ENCODE results near the gene CDK5RAP2. TPM values are rescaled to one million over a fixed set of nuclear protein-coding genes. Genes with fewer than 3 reads are reported as not detected.

The CDK5RAP2 gene
- total and polyA plus RNA-seq, 8 donors, result 24.7 to 438 (median 31.3) TPM

DNA sequence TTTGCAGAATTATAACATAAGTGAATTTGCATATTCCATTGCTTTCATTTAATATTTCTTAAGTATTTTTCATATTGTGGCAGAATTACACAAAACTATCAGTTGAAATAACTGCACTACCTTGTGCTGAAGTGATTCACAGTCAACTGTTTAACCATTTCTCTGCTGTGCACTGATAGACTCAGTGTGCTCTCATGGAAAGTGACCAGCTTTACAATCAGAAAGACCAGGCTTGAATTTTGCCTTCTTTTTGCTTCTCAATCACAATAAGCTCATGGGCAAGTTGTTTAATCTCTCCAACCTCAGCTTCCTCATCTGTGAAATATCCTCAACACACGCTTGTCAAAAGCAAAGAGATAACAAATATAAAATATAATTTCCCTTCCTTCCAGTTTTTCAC is 18.3 kb downstream of the CDK5RAP2 start:
- H3K27me3 ChIP-seq, result no peaks in the 10 kb centered on the region
- no peaks in the 10 kb centered on the region for H3K9me3 ChIP-seq
- WGBS, 5 donors, result 86 to 96% (median 91%) methylated on average over 1 of the region's 1 CpG
- H3K27ac ChIP-seq, result no peak overlapping the region
- peaks cover 0 to 25% (median 7%) of the 10 kb centered on the region in 4 donors for H3K4me1 ChIP-seq
- H3K36me3 ChIP-seq, result peaks cover 0 to 63% (median 47%) of the 10 kb centered on the region in 4 donors
- no peak for DNase-seq
- H3K4me3 ChIP-seq, result no peak overlapping the region
- TF ChIP-seq POLR2A (IDR thresholded peaks at IDR 0.05) (no peak), EP300 (IDR thresholded peaks at IDR 0.05) (no peak), POLR2AphosphoS5 (IDR thresholded peaks at IDR 0.05) (no peak)
- TF ChIP-seq, protein P1, sequence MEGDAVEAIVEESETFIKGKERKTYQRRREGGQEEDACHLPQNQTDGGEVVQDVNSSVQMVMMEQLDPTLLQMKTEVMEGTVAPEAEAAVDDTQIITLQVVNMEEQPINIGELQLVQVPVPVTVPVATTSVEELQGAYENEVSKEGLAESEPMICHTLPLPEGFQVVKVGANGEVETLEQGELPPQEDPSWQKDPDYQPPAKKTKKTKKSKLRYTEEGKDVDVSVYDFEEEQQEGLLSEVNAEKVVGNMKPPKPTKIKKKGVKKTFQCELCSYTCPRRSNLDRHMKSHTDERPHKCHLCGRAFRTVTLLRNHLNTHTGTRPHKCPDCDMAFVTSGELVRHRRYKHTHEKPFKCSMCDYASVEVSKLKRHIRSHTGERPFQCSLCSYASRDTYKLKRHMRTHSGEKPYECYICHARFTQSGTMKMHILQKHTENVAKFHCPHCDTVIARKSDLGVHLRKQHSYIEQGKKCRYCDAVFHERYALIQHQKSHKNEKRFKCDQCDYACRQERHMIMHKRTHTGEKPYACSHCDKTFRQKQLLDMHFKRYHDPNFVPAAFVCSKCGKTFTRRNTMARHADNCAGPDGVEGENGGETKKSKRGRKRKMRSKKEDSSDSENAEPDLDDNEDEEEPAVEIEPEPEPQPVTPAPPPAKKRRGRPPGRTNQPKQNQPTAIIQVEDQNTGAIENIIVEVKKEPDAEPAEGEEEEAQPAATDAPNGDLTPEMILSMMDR (IDR thresholded peaks at IDR 0.05), result no peak
- intact Hi-C loops (cut with DNase I; ENCODE audit: low total_unique reads), result no loop called here

DNA sequence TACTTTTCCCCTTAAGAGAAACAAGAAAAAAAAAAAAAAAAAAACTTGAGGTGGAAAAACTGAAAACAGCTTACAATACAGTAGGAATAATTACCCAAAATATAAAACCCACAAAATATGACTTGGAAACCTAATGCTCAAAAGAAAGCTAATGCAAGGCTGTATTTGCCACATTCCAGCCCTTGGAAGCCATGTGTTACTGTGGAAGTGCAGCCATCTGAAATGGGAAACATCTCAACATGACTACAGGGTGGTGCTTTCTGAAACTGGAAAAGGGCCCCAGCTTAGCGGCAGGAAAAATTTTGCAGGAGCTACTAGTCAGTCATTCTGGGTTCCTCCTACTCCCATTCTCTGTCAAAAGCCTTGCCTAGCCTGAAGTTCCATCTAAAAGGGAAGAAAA is 20.4 kb downstream of the CDK5RAP2 start:
- H3K9me3 ChIP-seq, result no peaks in the 10 kb centered on the region
- intact Hi-C loops (cut with DNase I; ENCODE audit: low total_unique reads), result no loop called here
- H3K4me1 ChIP-seq, result peaks cover 0 to 15% (median 7%) of the 10 kb centered on the region in 4 donors
- WGBS, 5 donors, result 72 to 100% (median 96%) methylated on average over 1 of the region's 1 CpG
- no peak overlapping the region for H3K4me3 ChIP-seq
- no peak overlapping the region for H3K27ac ChIP-seq
- H3K27me3 ChIP-seq, result no peaks in the 10 kb centered on the region
- TF ChIP-seq POLR2A (IDR thresholded peaks at IDR 0.05) (no peak), EP300 (IDR thresholded peaks at IDR 0.05) (no peak), POLR2AphosphoS5 (IDR thresholded peaks at IDR 0.05) (no peak)
- TF ChIP-seq, protein P1 (IDR thresholded peaks at IDR 0.05), result no peak
- DNase-seq, result no peak
- peaks cover 0 to 54% (median 32%) of the 10 kb centered on the region in 4 donors for H3K36me3 ChIP-seq

GRCh38 chr9:120558454-120558853 is 21.5 kb downstream of the CDK5RAP2 start:
- H3K36me3 ChIP-seq, result peaks cover 0 to 49% (median 31%) of the 10 kb centered on the region in 4 donors
- intact Hi-C loops (cut with DNase I; ENCODE audit: low total_unique reads), result no loop called here
- TF ChIP-seq, protein P1 (IDR thresholded peaks at IDR 0.05), result no peak
- H3K4me1 ChIP-seq, result peaks cover 0 to 12% (median 3%) of the 10 kb centered on the region in 4 donors
- 94 to 100% (median 97%) methylated on average over 3 of the region's 3 CpGs for WGBS, 5 donors
- no peaks in the 10 kb centered on the region for H3K9me3 ChIP-seq
- no peak overlapping the region for H3K4me3 ChIP-seq
- no peak for DNase-seq
- H3K27ac ChIP-seq, result no peak overlapping the region
- H3K27me3 ChIP-seq, result no peaks in the 10 kb centered on the region

GRCh38 chr9:120557205-120557604 is 22.8 kb downstream of the CDK5RAP2 start:
- Histone ChIP-seq H3K36me3 (peaks cover 0 to 37% (median 23%) of the 10 kb centered on the region in 4 donors), H3K4me1 (no peaks in the 10 kb centered on the region), H3K4me3 (no peak overlapping the region), H3K27me3 (no peaks in the 10 kb centered on the region), H3K9me3 (no peaks in the 10 kb centered on the region), H3K27ac (no peak overlapping the region)
- intact Hi-C loops (cut with DNase I; ENCODE audit: low total_unique reads), result no loop called here
- WGBS, 5 donors, result 42 to 47% (median 46%) methylated on average over 2 of the region's 2 CpGs
- DNase-seq, result no peak
- TF ChIP-seq POLR2AphosphoS5 (IDR thresholded peaks at IDR 0.05) (no peak), EP300 (IDR thresholded peaks at IDR 0.05) (no peak), POLR2A (IDR thresholded peaks at IDR 0.05) (no peak)
- TF ChIP-seq, protein P1 (IDR thresholded peaks at IDR 0.05), result no peak
